ENCODE data around the gene PCNA.
A peak's percentile ranks its signal among the peaks of the same experiment; 100 is the strongest.

Gene PCNA

GRCh38 chr20:5070081-5070480, 49.7 kb downstream of the PCNA start:
- H3K27ac Mint-ChIP-seq: peak overlapping the region; percentile 48
- ATAC-seq (no peak), DNase-seq (ENCODE audit: low spot score in 2 of 2) (no peak)
- no peaks in the 10 kb centered on the region for H3K9me3 Mint-ChIP-seq
- H3K4me3 Mint-ChIP-seq: no peak overlapping the region
- no peaks in the 10 kb centered on the region for H3K36me3 Mint-ChIP-seq
- H3K4me1 Mint-ChIP-seq: peaks cover 19% of the 10 kb centered on the region

GRCh38 chr20:5069141-5069806, 50.5 kb downstream of the PCNA start:
- H3K36me3 Mint-ChIP-seq: no peaks in the 10 kb centered on the region
- DNase-seq (ENCODE audit: low spot score in 2 of 2) (no peak), ATAC-seq (no peak)
- no peaks in the 10 kb centered on the region for H3K9me3 Mint-ChIP-seq
- H3K4me3 Mint-ChIP-seq: no peak overlapping the region
- peaks cover 16% of the 10 kb centered on the region for H3K4me1 Mint-ChIP-seq
- H3K27ac Mint-ChIP-seq: peak overlapping the region; percentile 48

- Mint-ChIP-seq H3K27ac (no peak overlapping the region), H3K4me1 (peaks cover 8% of the 10 kb centered on the region), H3K9me3 (no peaks in the 10 kb centered on the region), H3K36me3 (no peaks in the 10 kb centered on the region), H3K4me3 (no peak overlapping the region)
- DNase-seq (ENCODE audit: low spot score in 2 of 2) (no peak), ATAC-seq (no peak)
Observed at GRCh38 chr20:5067877-5068645, 51.7 kb downstream of the PCNA start.

GRCh38 chr20:5065879-5066383, 53.8 kb downstream of the PCNA start:
- DNase-seq (ENCODE audit: low spot score in 2 of 2): no peak
- peaks cover 14% of the 10 kb centered on the region for H3K4me1 Mint-ChIP-seq
- no peak overlapping the region for H3K27ac Mint-ChIP-seq
- peak; percentile 74 for ATAC-seq
- H3K4me3 Mint-ChIP-seq: no peak overlapping the region
- H3K36me3 Mint-ChIP-seq: no peaks in the 10 kb centered on the region
- H3K9me3 Mint-ChIP-seq: no peaks in the 10 kb centered on the region

DNA sequence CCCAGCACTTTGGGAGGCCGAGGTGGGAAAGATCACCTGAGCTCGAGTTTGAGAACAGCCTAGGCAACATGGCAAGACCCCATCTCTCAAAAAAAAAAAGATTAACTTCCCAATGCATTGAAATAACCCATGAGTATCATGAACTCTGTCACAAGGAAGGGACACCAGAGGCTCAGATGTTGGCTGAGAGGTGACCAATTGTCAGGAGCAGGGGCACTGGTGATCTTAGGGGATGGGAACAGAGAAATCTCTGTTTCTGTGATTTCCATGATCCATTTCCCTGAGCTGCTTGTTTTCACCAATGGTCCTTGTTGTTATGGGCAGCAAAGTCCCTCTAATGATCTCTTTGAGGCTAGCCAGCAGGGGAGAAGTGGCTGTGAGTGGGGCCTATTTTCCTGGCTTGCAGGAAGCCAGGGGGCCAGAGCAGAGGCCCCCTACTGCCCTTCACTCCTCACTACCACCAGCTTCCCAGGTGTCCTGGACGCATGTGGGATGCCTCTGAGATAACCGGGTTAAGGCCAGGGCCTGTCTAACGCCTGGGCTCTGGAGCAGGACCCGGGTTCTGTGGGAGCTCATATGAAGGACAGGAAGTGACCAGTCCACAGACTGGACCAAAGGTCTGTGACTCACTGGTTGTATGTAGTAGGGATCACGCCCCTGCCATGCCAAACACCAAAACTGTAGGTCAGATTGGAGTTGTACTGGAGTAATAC, 54.4 kb downstream of the PCNA start:
- DNase-seq (ENCODE audit: low spot score in 2 of 2) (no peak), ATAC-seq (no peak)
- Mint-ChIP-seq H3K27ac (no peak overlapping the region), H3K36me3 (no peaks in the 10 kb centered on the region), H3K4me1 (peaks cover 14% of the 10 kb centered on the region), H3K4me3 (no peak overlapping the region), H3K9me3 (no peaks in the 10 kb centered on the region)

Data from stimulated activated effector memory CD8-positive, alpha-beta T cell treated with anti-CD3 and anti-CD28 coated beads, Interleukin-12 subunit alpha, Interleukin-12 subunit beta, amount 100 ng/mL, for 72 hours (primary cell).